ENCODE results near the gene CYTH3.

GRCh38 chr7:6136475-6136874, 135.9 kb downstream of the CYTH3 start:
- TF ChIP-seq, protein P1, sequence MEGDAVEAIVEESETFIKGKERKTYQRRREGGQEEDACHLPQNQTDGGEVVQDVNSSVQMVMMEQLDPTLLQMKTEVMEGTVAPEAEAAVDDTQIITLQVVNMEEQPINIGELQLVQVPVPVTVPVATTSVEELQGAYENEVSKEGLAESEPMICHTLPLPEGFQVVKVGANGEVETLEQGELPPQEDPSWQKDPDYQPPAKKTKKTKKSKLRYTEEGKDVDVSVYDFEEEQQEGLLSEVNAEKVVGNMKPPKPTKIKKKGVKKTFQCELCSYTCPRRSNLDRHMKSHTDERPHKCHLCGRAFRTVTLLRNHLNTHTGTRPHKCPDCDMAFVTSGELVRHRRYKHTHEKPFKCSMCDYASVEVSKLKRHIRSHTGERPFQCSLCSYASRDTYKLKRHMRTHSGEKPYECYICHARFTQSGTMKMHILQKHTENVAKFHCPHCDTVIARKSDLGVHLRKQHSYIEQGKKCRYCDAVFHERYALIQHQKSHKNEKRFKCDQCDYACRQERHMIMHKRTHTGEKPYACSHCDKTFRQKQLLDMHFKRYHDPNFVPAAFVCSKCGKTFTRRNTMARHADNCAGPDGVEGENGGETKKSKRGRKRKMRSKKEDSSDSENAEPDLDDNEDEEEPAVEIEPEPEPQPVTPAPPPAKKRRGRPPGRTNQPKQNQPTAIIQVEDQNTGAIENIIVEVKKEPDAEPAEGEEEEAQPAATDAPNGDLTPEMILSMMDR (IDR thresholded peaks at IDR 0.05), result no peak
- TF ChIP-seq POLR2A (IDR thresholded peaks at IDR 0.05) (no peak), POLR2AphosphoS5 (IDR thresholded peaks at IDR 0.05) (no peak)

Data from prostate gland (tissue), 2 donors.